K562 (cell line): Measurements from ENCODE around the gene LGALS12. TPM values are rescaled to one million over a fixed set of nuclear protein-coding genes. Genes with fewer than 3 reads are reported as not detected.

Experiments
- ATAC-seq: fragments of 200-7000 bp; cut with Tn5 transposase; 3 replicates; pipeline ENCODE4 v1.9.1; 2020; ENCODE audit warnings: moderate library complexity
- BruUV-seq: library from RNA; stranded (reverse); fragments of 400-500 nt; replicated peaks from 2 replicates; lab custom pipeline; 2021; lab: Mats Ljungman, UMichigan
- CTCF ChIA-PET: fragments of 300-600 bp; formaldehyde crosslinking; extraction: SDS; loops from one replicate; lab custom pipeline; 2021; ENCODE audit warnings: low intra/inter-chr PET ratio; lab: Yijun Ruan, JAX
- POLR2A ChIA-PET: fragments of 300-600, 350-650 bp; sonication (Branson Sonifier 250); formaldehyde crosslinking; extraction: SDS; loops from one replicate; lab custom pipeline; 2021; ENCODE audit warnings: antibody characterized with exemption, inconsistent platforms; lab: Yijun Ruan, JAX
- DNase-seq, 4 experiments: peaks; one replicate each; pipeline versions ENCODE4 v3.0.0 to v3.0.0-alpha.2; 2011 to 2018; ENCODE audit warnings: low spot score in 3 of 4, mixed read lengths in 3 of 4; ENCODE audit errors: extremely low read depth in 1 of 4
- FAIRE-seq: peaks from 2 replicates; lab custom pipeline; 2011; peaks lifted over from hg19 to GRCh38; lab: Jason Lieb, UNC
- H2AFZ ChIP-seq: 2 replicates; pipeline ENCODE4 v1.6.0; 2011; ENCODE audit warnings: low read depth, low read length, control low read depth, inconsistent platforms
- H3K27ac ChIP-seq: fragments of 200-600 bp; 3 replicates; pipeline ENCODE4 v1.8.0; 2011; ENCODE audit warnings: low read depth, mild to moderate bottlenecking, control low read depth, inconsistent platforms, low read length, moderate library complexity, mixed read lengths; ENCODE audit errors: extremely low read depth
- H3K27me3 ChIP-seq, 2 experiments: fragments of 300-600 bp in 1 of 2; 2 replicates in 1 of 2; 3 replicates in 1 of 2; pipeline versions ENCODE4 v1.6.0 to v1.8.0; 2011; ENCODE audit warnings: inconsistent platforms in 2 of 2, low read length in 2 of 2, mild to moderate bottlenecking in 1 of 2, mixed read lengths in 1 of 2, moderate library complexity in 1 of 2; ENCODE audit not compliant: control insufficient read depth in 2 of 2, insufficient read depth in 2 of 2
- H3K36me3 ChIP-seq: fragments of 300-600 bp; 3 replicates; pipeline ENCODE4 v1.8.0; 2011; ENCODE audit warnings: mild to moderate bottlenecking, low read length, inconsistent platforms; ENCODE audit not compliant: control insufficient read depth, insufficient read depth
- H3K4me1 ChIP-seq, 2 experiments: fragments of 200-600 bp in 1 of 2; replicated peaks in 1 of 2; 2 replicates in 1 of 2; 3 replicates in 1 of 2; pipeline versions ENCODE4 v1.5.1 to v1.8.0; 2011; ENCODE audit warnings: inconsistent platforms in 2 of 2, low read length in 2 of 2, mild to moderate bottlenecking in 1 of 2, mixed read lengths in 1 of 2, moderate library complexity in 1 of 2; ENCODE audit not compliant: control insufficient read depth in 2 of 2, insufficient read depth in 2 of 2
- H3K4me2 ChIP-seq: 2 replicates; pipeline ENCODE4 v1.6.1; 2011; ENCODE audit warnings: low read length, control low read depth, inconsistent platforms, mixed read lengths; ENCODE audit not compliant: insufficient read depth
- H3K4me3 ChIP-seq: fragments of 200-600 bp; sonication (generic), shearing (Covaris generic); 2 replicates; pipeline ENCODE4 v1.5.1; 2016; ENCODE audit warnings: control low read depth, inconsistent platforms
- H3K79me2 ChIP-seq: fragments of 200-600 bp; 3 replicates; pipeline ENCODE4 v1.8.0; 2011; ENCODE audit warnings: low read length, inconsistent platforms; ENCODE audit not compliant: control insufficient read depth, insufficient read depth
- H3K9ac ChIP-seq, 2 experiments: 2 replicates each; pipeline versions ENCODE4 v1.6.0 to v1.6.1; 2011; ENCODE audit warnings: low read depth in 2 of 2, low read length in 2 of 2, control low read depth in 1 of 2, inconsistent platforms in 1 of 2, mild to moderate bottlenecking in 1 of 2, mixed read lengths in 1 of 2; ENCODE audit not compliant: insufficient read depth in 1 of 2
- H3K9me1 ChIP-seq: one replicate; pipeline ENCODE4 v1.6.0; 2011; ENCODE audit warnings: inconsistent platforms, mild to moderate bottlenecking, low read length, moderate library complexity; ENCODE audit not compliant: control insufficient read depth, insufficient read depth
- H3K9me3 ChIP-seq: replicated peaks from 2 replicates; pipeline ENCODE4 v1.5.1; 2011; ENCODE audit warnings: low read depth, low read length, inconsistent platforms; ENCODE audit not compliant: control insufficient read depth, insufficient read depth
- H4K20me1 ChIP-seq: replicated peaks from 2 replicates; pipeline ENCODE4 v1.6.1; 2011; ENCODE audit warnings: low read length, inconsistent platforms, mixed read lengths; ENCODE audit not compliant: control insufficient read depth, insufficient read depth
- CHCHD3 ChIP-seq: fragments of 250-450 bp; sonication (Bioruptor Pico); IDR thresholded peaks from 2 replicates; pipeline ENCODE4 v2.1.2; 2022; ENCODE audit warnings: mild to moderate bottlenecking
- SPI1 ChIP-seq: IDR thresholded peaks from 2 replicates; pipeline ENCODE4 v1.6.1; 2011; ENCODE audit warnings: low read depth, low read length, control low read depth, borderline replicate concordance
- ZNF77 ChIP-seq: fragments of 250-450 bp; sonication (Bioruptor Pico); IDR thresholded peaks from 2 replicates; pipeline ENCODE4 v1.5.0; 2020
- WGBS: fragments of 100-300 bp; shearing (Covaris generic); methylation state at CpG from one replicate; pipeline ENCODE4 v1.1.6; 2016; ENCODE audit warnings: low coverage, mixed read lengths; ENCODE audit not compliant: insufficient coverage; ENCODE audit errors: missing lambda C conversion rate; 5-methylcytosine and 5-hydroxymethylcytosine counted together
- in situ Hi-C: fragments of 300-500 bp; cut with MboI; formaldehyde crosslinking; loops from 4 replicates; pipeline ENCODE4 v1.15.0; 2018; ENCODE audit warnings: inconsistent platforms, mixed read lengths
- intact Hi-C: fragments of 100-400 bp; cut with micrococcal nuclease; formaldehyde crosslinking; loops from 2 replicates; pipeline ENCODE4 v1.14.2; 2022
- polyA plus RNA-seq, 8 experiments: library from polyadenylated mRNA; depleted of rRNA in 4 of 8; stranded (reverse) in 5 of 8; unstranded in 3 of 8; fragments of >200 nt; fragmentation: Nextera tagmentation in 2 of 8; fragmentation: Illumina TruSeq in 1 of 8; extraction: Ambion mirVana in 2 of 8; extraction: Trizol in 1 of 8; gene quantifications; 2 replicates each; pipeline versions ENCODE4 v1.2.1 to v1.2.3, GENCODE V29; 2011 to 2014; ENCODE audit warnings: inconsistent platforms in 1 of 8, missing spikeins in 1 of 8
- total RNA-seq, 7 experiments: library from RNA; depleted of rRNA in 6 of 7; stranded (reverse); fragments of >200 nt in 6 of 7; fragmentation: Illumina TruSeq in 2 of 7; extraction: Trizol in 2 of 7; gene quantifications; 2 replicates each; pipeline versions ENCODE4 v1.2.1 to v1.2.3, GENCODE V29; 2011 to 2021; ENCODE audit warnings: low replicate concordance in 1 of 7

Gene LGALS12
- total and polyA plus RNA-seq, 9 of the 15 experiments (the other 6 are each of a cell fraction or from before 2014, with no cell fraction given): 0.66 to 8.0 (median 5.0) TPM

DNA sequence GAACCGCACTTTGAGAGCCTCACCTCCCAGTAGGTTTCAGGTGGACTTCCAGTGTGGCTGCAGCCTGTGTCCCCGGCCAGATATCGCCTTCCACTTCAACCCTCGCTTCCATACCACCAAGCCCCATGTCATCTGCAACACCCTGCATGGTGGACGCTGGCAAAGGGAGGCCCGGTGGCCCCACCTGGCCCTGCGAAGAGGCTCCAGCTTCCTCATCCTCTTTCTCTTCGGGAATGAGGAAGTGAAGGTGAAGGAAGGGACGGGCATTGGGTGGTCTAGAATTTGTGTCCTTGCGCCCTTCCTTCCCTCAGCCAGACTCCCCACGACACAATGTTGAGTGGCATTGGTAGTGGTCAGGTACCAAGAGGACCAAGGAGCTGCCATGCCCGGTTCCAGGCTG is 2.9 kb downstream of the LGALS12 start:
- WGBS: 46% methylated on average over 8 of the region's 12 CpGs
- Histone ChIP-seq H3K27ac (no peak overlapping the region), H3K4me3 (no peak overlapping the region), H3K79me2 (no peaks in the 10 kb centered on the region), H3K9ac (peak overlapping the region in 1 of 2 experiments; percentile 72; a peak in 2 of 4 replicates), H3K4me2 (no peak overlapping the region), H3K36me3 (no peaks in the 10 kb centered on the region), H3K27me3 (no peaks in the 10 kb centered on the region), H4K20me1 (no peaks in the 10 kb centered on the region), H3K9me1 (no peaks in the 10 kb centered on the region), H2AFZ (no peak overlapping the region), H3K4me1 (peaks cover 25 to 38% of the 10 kb centered on the region in 2 experiments), H3K9me3 (no peaks in the 10 kb centered on the region)
- BruUV-seq: no TSS peak
- DNase-seq (no peak), FAIRE-seq (no peak), ATAC-seq (no peak)
- TF ChIP-seq ZNF77 (CRISPR knock-in tag): no peak
- peak; percentile 74; the same call in 1 of the 2 replicates for TF ChIP-seq SPI1
- in situ Hi-C loops: no loop called here
- ChIA-PET CTCF (interaction anchor here (0.6 to 1.4 kb wide), 2 partner anchors 30 to 296 kb away, joined by 3 to 8 read pairs; no protein-coding TSS in a partner anchor), POLR2A (interaction anchor here (1.0 to 2.2 kb wide), 2 partner anchors 9 to 14 kb away, joined by 3 to 11 read pairs; no protein-coding TSS in a partner anchor)
- intact Hi-C loops: loop anchor here (1.0 to 5.0 kb wide), 2 partner anchors 29 to 59 kb away; no protein-coding TSS in a partner anchor

DNA sequence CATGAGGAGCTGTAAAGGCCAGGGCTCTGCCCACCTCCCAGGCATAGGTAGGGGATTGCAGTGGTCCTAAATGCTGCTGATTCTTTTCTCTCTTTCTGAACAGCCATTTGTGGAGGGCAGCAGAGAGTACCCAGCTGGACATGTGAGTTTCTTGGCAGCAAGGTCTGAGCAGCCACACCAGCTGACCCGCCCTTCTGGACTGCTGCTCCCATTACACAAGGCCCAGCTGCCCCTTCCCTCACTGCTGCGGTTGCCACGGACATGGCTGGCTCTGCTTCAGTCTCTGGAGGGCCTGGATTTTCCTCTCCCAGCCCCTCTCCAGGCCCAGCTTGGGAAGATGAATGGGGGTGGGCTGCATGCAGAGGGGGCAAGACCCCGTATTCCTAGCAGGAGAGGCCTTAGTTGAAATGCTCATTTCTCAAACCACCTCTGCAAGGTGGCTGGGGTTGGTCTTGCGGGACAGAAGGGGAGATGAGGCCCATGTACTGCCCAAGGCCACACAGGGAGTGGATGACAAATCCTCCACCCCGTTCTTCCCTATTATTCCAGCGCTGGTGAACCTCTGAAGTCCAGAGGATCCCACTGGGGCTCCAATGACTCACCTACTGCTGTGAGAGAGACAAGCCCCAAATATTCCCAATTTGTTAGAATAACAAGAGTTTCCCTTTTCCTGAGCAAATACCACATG is 4.6 kb downstream of the LGALS12 start:
- Histone ChIP-seq H3K9me1 (no peaks in the 10 kb centered on the region), H3K27ac (no peak overlapping the region), H3K79me2 (no peaks in the 10 kb centered on the region), H4K20me1 (no peaks in the 10 kb centered on the region), H3K36me3 (no peaks in the 10 kb centered on the region), H3K4me3 (no peak overlapping the region), H3K9me3 (no peaks in the 10 kb centered on the region), H3K27me3 (no peaks in the 10 kb centered on the region), H3K4me1 (peaks cover 19 to 21% of the 10 kb centered on the region in 2 experiments), H3K4me2 (no peak overlapping the region), H3K9ac (peak overlapping the region in 1 of 2 experiments; percentile 47; a peak in 1 of 4 replicates), H2AFZ (no peak overlapping the region)
- DNase-seq: peak in 1 of 4 experiments; percentile 7
- ATAC-seq: no peak
- ChIA-PET POLR2A (interaction anchor here (0.5 kb wide), 1 partner anchor 504 kb away, joined by 4 read pairs; no protein-coding TSS in a partner anchor), CTCF (no interaction called here)
- no peak for FAIRE-seq
- WGBS: 54% methylated on average over 7 of the region's 7 CpGs
- BruUV-seq: no TSS peak
- no peak for TF ChIP-seq CHCHD3 (CRISPR knock-in tag)
- in situ Hi-C loops (no loop called here), intact Hi-C loops (no loop called here)
